ENCODE measurements around the gene IDUA.

GRCh38 chr4:999882-1000425 is 13.1 kb downstream of the IDUA start:
- TF ChIP-seq, protein P1, sequence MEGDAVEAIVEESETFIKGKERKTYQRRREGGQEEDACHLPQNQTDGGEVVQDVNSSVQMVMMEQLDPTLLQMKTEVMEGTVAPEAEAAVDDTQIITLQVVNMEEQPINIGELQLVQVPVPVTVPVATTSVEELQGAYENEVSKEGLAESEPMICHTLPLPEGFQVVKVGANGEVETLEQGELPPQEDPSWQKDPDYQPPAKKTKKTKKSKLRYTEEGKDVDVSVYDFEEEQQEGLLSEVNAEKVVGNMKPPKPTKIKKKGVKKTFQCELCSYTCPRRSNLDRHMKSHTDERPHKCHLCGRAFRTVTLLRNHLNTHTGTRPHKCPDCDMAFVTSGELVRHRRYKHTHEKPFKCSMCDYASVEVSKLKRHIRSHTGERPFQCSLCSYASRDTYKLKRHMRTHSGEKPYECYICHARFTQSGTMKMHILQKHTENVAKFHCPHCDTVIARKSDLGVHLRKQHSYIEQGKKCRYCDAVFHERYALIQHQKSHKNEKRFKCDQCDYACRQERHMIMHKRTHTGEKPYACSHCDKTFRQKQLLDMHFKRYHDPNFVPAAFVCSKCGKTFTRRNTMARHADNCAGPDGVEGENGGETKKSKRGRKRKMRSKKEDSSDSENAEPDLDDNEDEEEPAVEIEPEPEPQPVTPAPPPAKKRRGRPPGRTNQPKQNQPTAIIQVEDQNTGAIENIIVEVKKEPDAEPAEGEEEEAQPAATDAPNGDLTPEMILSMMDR (optimal IDR thresholded peaks at IDR 0.05 in 1 of 3, IDR thresholded peaks at IDR 0.05 in 1 of 3, conservative IDR thresholded peaks at IDR 0.05 in 1 of 3; ENCODE audit: extremely low read depth in 1 of 3, insufficient read depth in 2 of 3, low read length in 3 of 3) = no peak
- no peak for TF ChIP-seq EZH2 (IDR thresholded peaks at IDR 0.05; ENCODE audit: low read length)
